Right hindlimb (tissue), 1 donor: ENCODE results near the gene ZSCAN10.
"Not testable (repeated sequence)": the region's sequence is repeated elsewhere in the genome, so short reads cannot be mapped to it uniquely, and the experiment has no call there.

ENCODE experiments used
- DNase-seq: peaks from one replicate; pipeline ENCODE4 v3.0.0-alpha.2; 2018

ZSCAN10 gene

DNA sequence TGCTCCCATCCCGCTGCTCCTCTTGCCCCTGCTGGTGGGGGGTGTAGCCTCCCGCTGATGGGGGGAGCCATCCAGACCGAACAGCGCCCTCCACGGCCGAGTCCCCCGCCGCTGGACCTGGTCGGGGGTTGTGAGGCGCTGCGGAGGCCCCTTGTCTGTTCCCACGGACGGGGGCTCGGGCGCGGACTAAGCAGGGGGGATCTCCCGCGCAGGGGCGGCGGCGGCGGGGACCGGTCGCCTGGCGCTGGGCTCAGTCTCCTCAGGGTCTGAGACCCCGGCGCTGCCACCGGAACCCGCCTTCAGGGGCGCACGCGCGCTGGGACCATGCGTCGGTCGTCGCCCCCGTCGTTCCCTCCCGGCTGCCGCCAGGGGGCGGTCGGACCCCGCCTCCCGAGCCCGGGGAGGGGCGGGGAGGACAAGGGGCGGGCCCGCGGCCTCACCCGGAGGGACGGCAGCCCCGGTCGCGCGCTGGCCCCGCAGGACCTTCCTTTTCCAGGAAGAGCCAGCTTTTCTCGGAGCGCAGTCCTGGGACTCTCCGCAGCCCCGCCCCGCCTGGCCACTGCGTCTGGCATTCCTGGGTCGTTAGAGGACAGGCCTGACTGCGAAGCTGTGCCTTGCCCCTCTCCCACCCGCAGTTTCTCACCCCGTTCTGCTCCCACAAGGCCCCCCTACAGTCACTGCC, 39.9 kb downstream of the ZSCAN10 start:
- peak; percentile 91 for DNase-seq

- DNase-seq, result peak; percentile 56
These were observed 40.7 kb downstream of the ZSCAN10 start for GRCh38 chr16:3058139-3059030.

DNA sequence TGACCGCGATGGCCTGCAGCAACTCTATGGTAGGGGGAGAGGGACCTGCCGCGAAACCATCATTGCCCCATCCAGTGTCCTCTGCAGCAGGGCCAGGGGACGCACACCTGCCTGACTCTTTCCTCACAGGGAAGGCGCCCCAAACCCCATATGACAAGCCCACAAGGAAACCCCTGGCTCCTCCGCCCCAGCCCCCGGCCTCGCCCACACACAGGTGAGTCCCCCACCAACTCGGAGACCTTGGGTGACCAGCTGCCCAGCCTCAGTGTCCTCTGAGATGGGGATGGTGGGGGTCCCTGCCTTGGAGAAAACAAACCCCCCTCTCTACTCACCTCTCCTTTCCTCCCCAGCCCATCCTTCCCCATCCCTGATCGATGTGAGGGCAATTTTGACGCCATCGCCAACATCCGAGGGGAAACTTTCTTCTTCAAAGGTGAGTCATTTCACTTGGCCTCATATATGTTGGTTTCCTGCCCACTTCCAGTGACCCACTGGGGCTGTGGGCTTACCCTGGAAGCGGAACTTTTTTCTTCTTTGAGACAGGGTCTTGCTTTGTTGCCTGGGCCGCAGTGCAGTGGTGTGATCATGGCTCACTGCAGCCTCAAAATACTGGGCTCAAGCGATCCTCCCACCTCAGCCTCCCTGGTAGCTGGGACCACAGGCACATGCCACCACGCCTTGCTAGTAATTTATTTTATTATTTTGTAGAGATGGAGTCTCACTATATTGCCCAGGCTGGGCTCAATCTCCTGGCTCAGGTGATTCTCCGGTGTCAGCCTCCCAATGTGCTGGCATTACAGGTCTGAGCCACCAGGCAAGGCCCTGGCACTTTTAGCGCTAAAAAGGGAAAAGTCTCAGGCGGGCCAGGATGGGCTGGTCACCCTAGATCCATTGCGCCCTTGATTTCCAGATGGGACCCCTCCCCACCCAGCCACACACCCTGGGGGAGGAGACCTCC, 41.6 kb downstream of the ZSCAN10 start:
- DNase-seq, result no peak

GRCh38 chr16:3056336-3057180, 42.5 kb downstream of the ZSCAN10 start:
- no peak for DNase-seq

DNA sequence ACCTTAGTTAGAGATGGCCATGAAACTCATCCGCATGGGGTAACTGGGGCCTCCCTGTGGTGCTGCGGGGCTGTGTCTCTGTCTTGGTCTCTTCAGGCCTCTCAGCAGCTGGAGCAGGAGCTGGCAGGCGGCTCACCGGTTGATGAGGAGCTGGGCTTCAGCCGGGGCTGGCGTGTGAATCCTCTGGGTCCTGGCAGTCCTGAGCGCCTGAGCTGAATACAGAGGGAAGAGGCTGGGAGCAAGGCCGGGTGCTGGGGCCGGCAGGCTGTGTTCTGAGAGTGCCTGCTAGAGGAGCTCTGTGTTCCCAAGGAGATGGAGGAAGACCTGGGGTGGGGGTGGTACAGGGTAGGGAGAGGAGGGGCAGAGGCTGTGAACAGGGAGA, 43.4 kb downstream of the ZSCAN10 start:
- DNase-seq, result not testable (repeated sequence)

- DNase-seq, result no peak
These were observed 43.9 kb downstream of the ZSCAN10 start for GRCh38 chr16:3054965-3055733.

DNA sequence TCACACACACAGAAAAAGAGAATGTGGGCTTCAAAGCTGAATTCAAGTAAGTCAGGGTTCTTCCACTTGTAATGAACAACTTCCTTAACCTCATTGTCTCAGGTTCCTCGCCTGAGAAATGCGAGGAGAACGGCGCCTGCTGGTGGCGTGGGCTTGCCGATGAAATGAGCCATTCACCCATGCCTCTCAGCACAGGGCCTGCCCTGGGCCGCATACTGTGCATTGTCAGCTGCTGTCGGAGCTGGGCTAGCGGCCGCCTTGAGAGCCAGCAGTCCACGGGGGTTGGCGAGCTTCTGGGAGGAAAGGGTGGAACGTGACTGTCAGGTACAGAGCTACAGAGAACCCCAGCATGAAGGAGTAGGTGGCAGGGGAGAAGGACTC, 45.8 kb downstream of the ZSCAN10 start:
- not testable (repeated sequence) for DNase-seq

GRCh38 chr16:3052571-3053329, 46.3 kb downstream of the ZSCAN10 start:
- not testable (repeated sequence) for DNase-seq

DNA sequence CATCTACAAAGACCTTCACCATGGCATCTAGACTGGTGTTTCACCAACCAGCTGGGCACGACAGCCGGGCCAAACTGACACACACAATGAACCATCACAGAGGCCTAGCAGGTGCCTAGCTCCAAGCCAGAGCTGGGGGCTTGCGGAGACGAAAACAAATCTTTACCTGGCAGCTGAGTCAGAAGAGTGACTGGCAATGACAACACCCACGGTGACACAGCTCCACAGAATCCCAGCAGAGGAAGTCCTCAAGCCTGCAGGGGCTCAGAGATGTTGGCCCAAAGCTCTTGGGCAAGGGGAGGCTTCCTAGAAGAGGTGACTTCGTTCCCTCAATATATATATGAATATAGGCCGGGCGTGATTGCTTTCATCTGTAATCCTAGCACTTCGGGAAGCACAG, 47.6 kb downstream of the ZSCAN10 start:
- no peak for DNase-seq

DNA sequence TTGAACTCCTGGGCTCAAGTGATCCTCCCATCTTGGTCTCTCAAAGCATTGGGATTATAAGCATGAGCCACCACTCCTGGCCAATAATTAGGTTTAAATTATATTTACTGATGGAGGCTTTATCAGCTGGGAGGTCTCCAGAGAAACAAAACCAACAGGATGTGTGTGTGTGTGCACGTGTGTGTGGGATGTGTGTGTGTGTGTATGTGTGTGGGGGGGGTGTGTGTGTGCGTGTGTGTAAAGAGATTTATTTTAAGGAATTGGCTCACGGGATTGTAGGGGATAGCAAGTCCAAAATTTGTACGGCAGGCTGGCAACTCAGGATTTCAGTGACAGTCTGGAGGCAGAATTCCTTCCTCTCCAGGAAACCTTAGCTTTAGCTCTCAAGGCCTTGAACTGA, 48.1 kb downstream of the ZSCAN10 start:
- no peak for DNase-seq

- no peak for DNase-seq
These were observed 48.6 kb downstream of the ZSCAN10 start for GRCh38 chr16:3050487-3050886.

DNA sequence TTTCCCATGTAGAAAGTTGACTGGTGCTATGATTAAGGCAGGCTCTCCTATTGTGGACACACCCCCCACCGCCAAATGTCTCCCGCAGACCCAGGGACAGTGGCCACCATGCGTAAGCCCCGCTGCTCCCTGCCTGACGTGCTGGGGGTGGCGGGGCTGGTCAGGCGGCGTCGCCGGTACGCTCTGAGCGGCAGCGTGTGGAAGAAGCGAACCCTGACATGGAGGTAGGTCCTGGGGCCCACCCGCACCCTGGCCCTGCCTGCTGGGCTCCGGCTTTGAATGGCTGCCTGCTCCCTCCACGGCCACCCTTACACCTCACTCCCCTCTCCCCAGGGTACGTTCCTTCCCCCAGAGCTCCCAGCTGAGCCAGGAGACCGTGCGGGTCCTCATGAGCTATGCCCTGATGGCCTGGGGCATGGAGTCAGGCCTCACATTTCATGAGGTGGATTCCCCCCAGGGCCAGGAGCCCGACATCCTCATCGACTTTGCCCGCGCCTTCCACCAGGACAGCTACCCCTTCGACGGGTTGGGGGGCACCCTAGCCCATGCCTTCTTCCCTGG, 49.1 kb downstream of the ZSCAN10 start:
- no peak for DNase-seq

DNA sequence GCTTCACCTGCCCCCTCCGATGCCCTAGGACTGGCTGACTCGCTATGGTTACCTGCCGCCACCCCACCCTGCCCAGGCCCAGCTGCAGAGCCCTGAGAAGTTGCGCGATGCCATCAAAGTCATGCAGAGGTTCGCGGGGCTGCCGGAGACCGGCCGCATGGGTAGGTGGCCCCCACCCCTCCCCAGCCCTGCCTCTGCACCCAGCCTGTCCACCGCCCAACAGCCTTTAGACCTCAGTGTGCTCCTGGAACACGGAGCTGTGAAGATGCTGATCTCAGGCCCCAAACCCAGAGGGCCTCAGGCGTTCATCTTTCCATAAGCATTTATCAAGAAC, 51.7 kb downstream of the ZSCAN10 start:
- no peak for DNase-seq

DNA sequence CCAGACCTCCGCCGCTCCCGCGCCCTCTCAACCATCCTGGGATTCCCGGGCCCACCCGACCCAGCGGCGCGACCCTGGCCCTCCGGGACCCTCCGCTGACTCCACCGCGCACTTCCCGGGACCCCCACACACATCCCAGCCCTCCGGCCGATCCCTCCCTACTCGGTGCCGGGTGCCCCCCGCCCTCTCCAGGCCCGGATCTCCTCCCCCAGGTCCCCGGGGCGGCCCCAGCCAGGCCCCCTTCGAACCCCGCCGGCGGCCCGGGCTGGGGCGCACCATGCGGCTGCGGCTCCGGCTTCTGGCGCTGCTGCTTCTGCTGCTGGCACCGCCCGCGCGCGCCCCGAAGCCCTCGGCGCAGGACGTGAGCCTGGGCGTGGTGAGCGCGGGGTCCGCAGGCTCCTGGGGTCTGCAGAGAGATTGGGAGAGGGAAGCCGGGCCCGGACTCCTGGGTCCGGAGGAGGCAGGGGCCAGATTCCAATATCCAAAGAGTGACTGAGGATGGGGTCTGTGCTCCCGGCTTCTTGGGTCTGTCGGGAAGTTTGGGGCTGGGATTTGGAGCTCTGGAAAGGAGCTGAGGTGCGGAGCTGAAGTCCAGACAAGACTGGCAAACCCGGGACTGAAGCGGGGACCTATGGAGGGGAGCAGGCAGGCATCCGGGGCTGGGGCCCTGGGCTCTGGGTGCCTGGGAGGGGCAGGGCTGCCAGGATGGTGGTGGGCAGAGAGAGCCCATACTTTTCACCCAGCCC, 52.3 kb downstream of the ZSCAN10 start:
- no peak for DNase-seq

DNA sequence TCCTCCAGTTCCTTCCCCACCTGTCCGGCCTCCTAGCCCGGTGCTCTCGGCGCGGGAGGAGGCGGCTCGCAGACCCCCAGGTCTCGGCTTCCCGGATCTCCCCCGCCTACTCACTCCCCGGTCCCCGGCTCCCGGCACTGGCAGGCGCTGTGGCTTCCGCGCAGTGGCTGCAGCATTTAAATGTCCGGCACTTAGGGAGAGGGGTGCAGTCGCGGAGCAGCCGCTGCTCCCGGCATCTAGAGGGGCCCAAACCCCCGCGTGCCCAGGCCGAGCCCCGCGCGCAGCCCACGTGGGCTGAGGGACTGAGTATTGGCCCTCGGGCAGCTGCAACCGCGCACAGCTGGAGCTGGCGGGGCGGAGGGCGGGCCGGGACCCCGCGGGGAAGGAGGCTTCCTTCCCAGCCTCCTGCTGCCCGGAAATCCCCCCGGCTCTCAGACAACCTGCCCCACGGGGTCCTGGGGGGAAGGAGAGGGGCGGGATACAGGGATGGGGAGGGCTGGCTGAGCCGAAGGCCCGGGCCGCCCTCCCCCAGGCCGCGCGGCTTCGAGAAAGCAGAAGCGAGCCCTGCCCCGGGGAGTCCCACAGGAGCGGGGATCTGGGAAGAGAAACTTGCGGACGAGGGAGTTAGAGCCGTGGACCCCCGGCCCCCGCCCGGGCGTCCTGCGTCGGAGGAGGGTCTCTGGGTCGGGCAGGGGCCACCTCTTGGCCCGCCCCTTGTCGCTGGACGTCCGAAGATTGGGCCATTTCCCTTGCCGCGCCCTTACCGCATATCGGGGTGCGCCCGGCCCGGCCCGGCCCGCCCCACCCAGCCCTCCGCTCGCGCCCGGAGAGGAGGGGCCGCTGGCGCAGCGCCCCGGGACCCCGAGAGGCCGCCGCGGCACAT, 53.1 kb downstream of the ZSCAN10 start, which contains the start of gene MMP25:
Gene MMP25 (plus strand): TSS at position 804 of the 883 bp plus-strand sequence. CDS start 357 bp downstream, outside the sequence.
- DNase-seq, result peak; percentile 56

GRCh38 chr16:3044708-3045107, 54.4 kb downstream of the ZSCAN10 start:
- no peak for DNase-seq

DNA sequence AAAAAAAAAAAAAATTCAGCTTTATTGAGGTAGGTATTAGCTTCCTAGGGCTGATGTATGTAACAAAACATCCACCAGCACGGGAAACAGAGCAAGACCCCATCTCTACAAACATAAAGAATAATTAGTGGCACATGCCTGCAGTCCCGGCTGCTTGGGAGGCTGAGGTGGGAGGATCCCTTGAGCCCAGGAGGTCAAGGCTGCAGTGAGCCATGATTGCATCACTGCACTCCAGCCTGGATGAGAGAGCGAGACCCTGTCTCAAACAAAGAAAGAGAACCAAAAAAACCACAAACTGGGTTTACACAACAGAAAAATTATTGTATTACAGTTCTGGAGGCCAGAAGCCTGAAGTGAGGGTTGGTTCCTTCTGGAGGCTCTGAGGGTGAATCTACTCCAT, 56.7 kb downstream of the ZSCAN10 start:
- DNase-seq, result no peak

- no peak for DNase-seq
These were observed 60.2 kb downstream of the ZSCAN10 start for GRCh38 chr16:3038896-3039295.
